Esophagus squamous epithelium (tissue), 4 donors: ENCODE measurements around the gene DES.

ENCODE experiments used
- POLR2A ChIP-seq, 4 donors: fragments of 450-650 bp; IDR thresholded peaks; one replicate each; pipeline ENCODE4 v1.6.1; 2017; ENCODE audit warnings: antibody characterized with exemption in 4 of 4, mild to moderate bottlenecking in 4 of 4, moderate library complexity in 3 of 4
- TF ChIP-seq, protein P1 (sequence below), 6 experiments: fragments of 450-650 bp in 4 of 6; fragments of 200-600 bp in 2 of 6; sonication (generic) in 2 of 6; IDR thresholded peaks; one replicate each; pipeline ENCODE4 v1.5.1; 2016 to 2019; ENCODE audit warnings: antibody characterized with exemption in 6 of 6, mild to moderate bottlenecking in 4 of 6, moderate library complexity in 4 of 6

- TF ChIP-seq, protein P1, sequence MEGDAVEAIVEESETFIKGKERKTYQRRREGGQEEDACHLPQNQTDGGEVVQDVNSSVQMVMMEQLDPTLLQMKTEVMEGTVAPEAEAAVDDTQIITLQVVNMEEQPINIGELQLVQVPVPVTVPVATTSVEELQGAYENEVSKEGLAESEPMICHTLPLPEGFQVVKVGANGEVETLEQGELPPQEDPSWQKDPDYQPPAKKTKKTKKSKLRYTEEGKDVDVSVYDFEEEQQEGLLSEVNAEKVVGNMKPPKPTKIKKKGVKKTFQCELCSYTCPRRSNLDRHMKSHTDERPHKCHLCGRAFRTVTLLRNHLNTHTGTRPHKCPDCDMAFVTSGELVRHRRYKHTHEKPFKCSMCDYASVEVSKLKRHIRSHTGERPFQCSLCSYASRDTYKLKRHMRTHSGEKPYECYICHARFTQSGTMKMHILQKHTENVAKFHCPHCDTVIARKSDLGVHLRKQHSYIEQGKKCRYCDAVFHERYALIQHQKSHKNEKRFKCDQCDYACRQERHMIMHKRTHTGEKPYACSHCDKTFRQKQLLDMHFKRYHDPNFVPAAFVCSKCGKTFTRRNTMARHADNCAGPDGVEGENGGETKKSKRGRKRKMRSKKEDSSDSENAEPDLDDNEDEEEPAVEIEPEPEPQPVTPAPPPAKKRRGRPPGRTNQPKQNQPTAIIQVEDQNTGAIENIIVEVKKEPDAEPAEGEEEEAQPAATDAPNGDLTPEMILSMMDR (IDR thresholded peaks at IDR 0.05), result no peak
- no peak for TF ChIP-seq POLR2A (IDR thresholded peaks at IDR 0.05)
Measured at GRCh38 chr2:219428469-219428868, 10.3 kb downstream of the DES start.
